ENCODE data around the gene KRTAP10-9. TPM values are rescaled to one million over a fixed set of nuclear protein-coding genes. Genes with fewer than 3 reads are reported as not detected.

Gene KRTAP10-9
- total RNA-seq, 1 experiment from 2014 or later, result not detected

Other genes starting within 250 kb of the KRTAP10-9 start
- gene LRRC3, start 171.6 kb upstream of the KRTAP10-9 start, total RNA-seq (2014; rRNA removed; shearing (Covaris generic); ENCODE audit: low replicate concordance), result not detected in 2 replicates
- not detected in 2 replicates for gene KRTAP10-1, start 86.9 kb upstream of the KRTAP10-9 start, total RNA-seq (2014; rRNA removed; shearing (Covaris generic); ENCODE audit: low replicate concordance)
- not detected in 2 replicates for gene KRTAP10-2, start 75.6 kb upstream of the KRTAP10-9 start, total RNA-seq (2014; rRNA removed; shearing (Covaris generic); ENCODE audit: low replicate concordance)
- not detected in 2 replicates for gene KRTAP10-3, start 68.3 kb upstream of the KRTAP10-9 start, total RNA-seq (2014; rRNA removed; shearing (Covaris generic); ENCODE audit: low replicate concordance)
- gene KRTAP10-4, start 53.4 kb upstream of the KRTAP10-9 start, total RNA-seq (2014; rRNA removed; shearing (Covaris generic); ENCODE audit: low replicate concordance), result not detected in 2 replicates
- not detected in 2 replicates for gene KRTAP10-5, start 46.5 kb upstream of the KRTAP10-9 start, total RNA-seq (2014; rRNA removed; shearing (Covaris generic); ENCODE audit: low replicate concordance)
- gene KRTAP10-6, start 34.6 kb upstream of the KRTAP10-9 start, total RNA-seq (2014; rRNA removed; shearing (Covaris generic); ENCODE audit: low replicate concordance), result not detected in 2 replicates
- not detected in 2 replicates for gene KRTAP10-7, start 26.5 kb upstream of the KRTAP10-9 start, total RNA-seq (2014; rRNA removed; shearing (Covaris generic); ENCODE audit: low replicate concordance)
- gene KRTAP10-8, start 15.0 kb upstream of the KRTAP10-9 start, total RNA-seq (2014; rRNA removed; shearing (Covaris generic); ENCODE audit: low replicate concordance), result not detected in 2 replicates
- not detected in 2 replicates for gene KRTAP10-10, start 10.3 kb downstream of the KRTAP10-9 start, total RNA-seq (2014; rRNA removed; shearing (Covaris generic); ENCODE audit: low replicate concordance)
- gene KRTAP10-11, start 19.3 kb downstream of the KRTAP10-9 start, total RNA-seq (2014; rRNA removed; shearing (Covaris generic); ENCODE audit: low replicate concordance), result not detected in 2 replicates
- gene KRTAP12-4, start 27.6 kb downstream of the KRTAP10-9 start, total RNA-seq (2014; rRNA removed; shearing (Covaris generic); ENCODE audit: low replicate concordance), result not detected in 2 replicates
- gene KRTAP12-3, start 30.8 kb downstream of the KRTAP10-9 start, total RNA-seq (2014; rRNA removed; shearing (Covaris generic); ENCODE audit: low replicate concordance), result not detected in 2 replicates
- not detected in 2 replicates for gene KRTAP12-2, start 39.8 kb downstream of the KRTAP10-9 start, total RNA-seq (2014; rRNA removed; shearing (Covaris generic); ENCODE audit: low replicate concordance)
- not detected in 2 replicates for gene KRTAP12-1, start 55.1 kb downstream of the KRTAP10-9 start, total RNA-seq (2014; rRNA removed; shearing (Covaris generic); ENCODE audit: low replicate concordance)
- gene KRTAP10-12, start 70.1 kb downstream of the KRTAP10-9 start, total RNA-seq (2014; rRNA removed; shearing (Covaris generic); ENCODE audit: low replicate concordance), result not detected in 2 replicates
- gene TSPEAR, start 84.5 kb downstream of the KRTAP10-9 start, total RNA-seq (2014; rRNA removed; shearing (Covaris generic); ENCODE audit: low replicate concordance), result not detected in 2 replicates
- gene UBE2G2, start 174.7 kb downstream of the KRTAP10-9 start, total RNA-seq (2014; rRNA removed; shearing (Covaris generic); ENCODE audit: low replicate concordance), result 126 and 148 TPM in 2 replicates
- 70.3 and 80.3 TPM in 2 replicates for gene SUMO3, start 191.0 kb downstream of the KRTAP10-9 start, total RNA-seq (2014; rRNA removed; shearing (Covaris generic); ENCODE audit: low replicate concordance)
- 37.8 and 44.7 TPM in 2 replicates for gene PTTG1IP, start 246.6 kb downstream of the KRTAP10-9 start, total RNA-seq (2014; rRNA removed; shearing (Covaris generic); ENCODE audit: low replicate concordance)

All from Karpas-422 (cell line).